Kidney tubule cell (primary cell): ENCODE data around the gene FBXO11.
"Not testable (repeated sequence)": the region's sequence is repeated elsewhere in the genome, so short reads cannot be mapped to it uniquely, and the experiment has no call there.

Source experiments
- DNase-seq: peaks from one replicate; pipeline ENCODE4 v3.0.0-alpha.2; 2018; ENCODE audit warnings: low spot score

FBXO11 gene

DNA sequence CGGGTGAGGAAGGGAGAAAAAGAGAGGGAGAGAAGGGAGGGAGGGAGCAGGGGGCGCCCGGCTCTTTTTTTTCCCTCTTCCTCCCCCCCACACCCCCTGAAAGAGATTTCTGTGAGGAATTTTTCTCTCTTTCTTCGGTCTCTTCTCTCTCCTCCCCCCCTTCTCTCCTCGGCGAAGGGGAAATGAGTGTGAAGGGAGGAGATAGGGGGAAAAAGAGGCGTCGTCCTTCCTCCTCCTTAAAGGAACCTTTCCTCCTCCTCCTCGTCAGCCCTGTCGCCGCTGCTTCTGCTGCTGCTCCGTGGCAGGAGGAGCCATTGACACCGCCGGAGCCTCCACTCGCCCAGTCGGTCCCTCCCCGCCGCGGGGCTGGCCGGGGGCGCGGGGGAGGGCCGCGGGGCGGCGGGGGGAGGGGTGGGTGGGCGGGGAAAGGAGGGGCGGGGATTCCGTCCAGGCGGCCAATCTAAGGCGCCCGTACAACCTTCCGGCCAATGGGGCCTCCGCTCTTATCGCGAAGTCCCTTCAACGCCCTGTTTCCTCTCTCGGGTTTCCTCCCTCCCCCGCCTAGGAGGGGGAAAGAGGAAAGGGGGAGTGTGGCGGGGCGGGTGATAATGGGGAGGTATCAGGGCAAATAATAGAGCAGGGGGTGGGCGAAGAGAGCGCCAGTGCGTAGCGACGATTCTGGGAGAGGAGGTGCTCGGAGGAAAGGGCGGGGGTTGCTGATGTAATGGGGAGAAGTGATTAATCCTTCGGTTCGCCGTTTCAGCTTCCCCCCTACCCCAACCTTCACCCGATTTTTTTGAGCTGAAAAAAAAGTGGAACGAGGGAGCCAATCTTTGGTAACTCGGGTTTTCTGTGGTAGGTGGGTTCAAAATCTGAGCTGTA, at the start of gene FBXO11:
Gene FBXO11 (minus strand): TSS at position 342 of the 882 bp plus-strand sequence. CDS start 778 bp downstream, outside the sequence.
- peak; percentile 99 for DNase-seq

- DNase-seq, result no peak
These were observed 44.3 kb upstream of the FBXO11 start for GRCh38 chr2:47950340-47951301.

GRCh38 chr2:47946593-47946992, 40.3 kb upstream of the FBXO11 start:
- DNase-seq, result no peak

DNA sequence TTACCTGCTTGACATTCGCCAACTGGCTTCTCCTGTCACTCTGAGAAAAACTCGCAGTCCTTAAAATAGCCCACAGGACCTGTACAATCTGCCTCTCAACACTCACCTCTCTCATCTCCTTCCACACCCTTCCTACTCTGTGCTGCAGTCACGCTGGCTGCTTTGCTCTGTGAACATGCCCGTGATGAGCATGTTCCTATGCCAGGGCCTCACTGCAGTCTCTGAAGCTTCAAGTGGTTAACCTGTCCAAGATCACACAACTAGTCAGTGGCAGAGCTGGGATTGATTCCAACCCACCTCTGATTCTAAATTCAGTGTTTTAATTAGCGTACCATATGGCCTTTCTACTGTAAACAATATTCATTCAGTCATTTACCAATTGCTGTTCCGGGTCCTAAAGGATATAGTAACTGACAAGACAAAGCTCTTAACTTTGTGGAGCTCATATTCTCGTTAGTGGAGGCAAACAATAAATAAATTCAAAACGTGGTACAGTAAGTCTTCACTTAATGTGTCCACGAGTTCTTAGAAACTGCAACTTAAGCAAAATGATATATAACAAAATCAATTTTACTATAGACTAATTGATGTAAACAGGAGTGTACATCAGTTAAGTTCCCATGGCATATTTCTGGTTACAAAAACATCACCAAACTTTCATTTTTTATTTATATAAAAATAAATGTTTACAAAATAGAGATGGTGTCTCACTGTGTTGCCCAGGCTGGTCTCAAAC, 38.9 kb upstream of the FBXO11 start:
- no peak for DNase-seq

GRCh38 chr2:47941936-47942335, 35.6 kb upstream of the FBXO11 start:
- DNase-seq, result no peak

GRCh38 chr2:47937677-47938076, 31.4 kb upstream of the FBXO11 start:
- no peak for DNase-seq

GRCh38 chr2:47935071-47935470, 28.8 kb upstream of the FBXO11 start:
- no peak for DNase-seq

GRCh38 chr2:47918043-47918442, 11.7 kb upstream of the FBXO11 start:
- no peak for DNase-seq

DNA sequence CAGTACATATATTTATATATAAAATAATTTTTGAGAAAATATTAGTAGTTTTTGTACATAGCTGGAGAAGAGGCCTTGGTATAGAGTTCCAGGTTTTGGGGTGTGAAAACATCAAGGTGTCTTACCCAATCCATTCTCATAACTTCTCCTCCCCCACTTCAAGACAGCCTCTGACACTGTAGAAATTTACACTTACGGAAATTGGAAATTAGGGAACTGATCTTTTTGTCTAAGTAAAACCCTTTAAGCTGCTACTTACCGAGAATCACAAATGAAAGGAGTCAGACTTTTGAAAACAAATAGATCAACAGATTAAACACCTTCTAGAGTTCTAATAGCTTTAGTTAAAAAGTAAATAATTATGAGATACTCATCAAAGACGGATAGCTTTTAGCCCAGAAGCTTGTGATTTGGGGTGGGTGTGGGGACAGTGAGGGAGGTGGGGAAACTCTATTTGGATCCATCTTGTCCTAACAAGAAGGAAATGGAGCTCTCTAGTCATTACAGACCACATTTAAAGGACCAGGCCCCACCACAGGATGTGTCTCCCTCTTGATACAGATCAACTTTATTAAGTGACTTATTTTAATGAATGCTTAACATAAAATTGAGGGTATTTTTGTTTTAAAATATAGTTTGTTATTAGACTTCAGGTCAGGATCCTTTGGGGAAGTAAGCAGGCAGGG, 11.1 kb upstream of the FBXO11 start:
- no peak for DNase-seq

DNA sequence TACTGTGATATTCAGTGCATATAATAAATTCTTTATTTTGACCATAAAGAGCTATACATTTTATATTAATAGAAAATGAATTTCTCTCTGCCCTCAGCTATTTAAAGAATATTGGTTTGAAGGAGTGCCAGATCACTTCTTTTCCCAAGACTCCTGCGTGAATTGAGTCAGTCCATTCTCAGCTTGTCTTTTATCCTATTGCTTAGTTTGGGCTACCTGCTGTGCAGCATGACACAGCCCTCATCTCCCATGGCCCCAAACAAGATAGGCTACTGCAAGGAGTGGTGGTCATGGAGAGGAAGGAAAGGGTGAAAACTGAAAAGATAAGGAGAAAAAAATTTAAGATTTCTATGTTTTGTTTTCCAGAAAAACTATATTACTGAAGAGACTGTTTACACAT, 10.1 kb upstream of the FBXO11 start:
- no peak for DNase-seq

- DNase-seq, result not testable (repeated sequence)
These were observed 4.4 kb upstream of the FBXO11 start for GRCh38 chr2:47910662-47911061.

DNA sequence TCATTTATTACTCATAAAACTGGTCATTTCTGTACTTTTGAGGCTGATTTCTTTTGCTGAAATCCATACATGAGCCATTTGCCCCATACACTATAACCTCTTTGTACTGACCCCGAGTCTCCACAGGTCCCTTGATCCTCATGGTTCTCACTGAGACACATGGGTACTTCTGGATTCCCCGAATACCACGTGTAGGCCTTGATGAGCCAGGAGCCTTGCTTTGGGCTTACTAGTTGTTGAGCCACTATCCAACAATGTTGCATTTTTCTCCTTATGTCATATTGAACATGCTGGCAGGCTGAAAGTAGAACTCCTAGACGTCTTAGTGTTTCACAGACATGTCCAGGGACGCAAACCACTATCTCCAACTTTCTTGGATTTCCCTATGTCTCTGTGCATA, 2.4 kb upstream of the FBXO11 start:
- no peak for DNase-seq

- DNase-seq, result peak; percentile 16
These were observed 912 bp upstream of the FBXO11 start for GRCh38 chr2:47907039-47907781.

- DNase-seq, result peak; percentile 58
These were observed 727 bp downstream of the FBXO11 start for GRCh38 chr2:47905386-47906156.

GRCh38 chr2:47903781-47904490, 2.4 kb downstream of the FBXO11 start:
- DNase-seq, result peak; percentile 9

DNA sequence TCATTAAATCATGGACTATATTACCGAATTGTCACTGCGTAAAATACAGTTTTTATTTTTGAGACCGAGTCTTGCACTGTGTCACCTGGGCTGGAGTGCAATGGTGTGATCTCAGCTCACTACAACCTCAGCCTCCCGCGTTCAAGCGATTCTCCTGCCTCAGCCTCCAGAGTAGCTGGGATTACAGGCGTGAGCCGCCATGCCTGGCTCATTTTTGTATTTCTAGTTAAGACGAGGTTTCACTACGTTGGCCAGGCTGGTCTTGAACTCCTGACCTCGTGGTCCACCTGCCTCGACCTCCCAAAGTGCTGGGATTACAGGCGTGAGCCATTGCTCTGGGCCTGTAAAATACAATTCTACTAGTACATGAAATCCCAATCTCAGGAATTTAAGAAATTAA, 4.4 kb downstream of the FBXO11 start:
- DNase-seq, result not testable (repeated sequence)

DNA sequence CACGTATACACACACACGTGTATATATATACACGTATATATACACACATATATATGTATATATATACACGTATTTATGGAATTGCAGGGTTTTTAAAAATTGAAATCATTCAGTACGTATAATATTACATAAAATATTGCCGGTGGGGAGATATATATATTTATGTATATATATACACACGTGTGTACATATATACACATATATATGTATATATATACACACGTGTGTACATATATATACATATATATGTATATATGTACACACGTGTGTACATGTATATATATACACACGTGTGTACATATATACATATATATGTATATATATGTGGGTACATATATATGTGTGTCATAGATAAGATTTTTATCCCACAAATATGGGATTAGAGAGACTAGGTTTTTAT, 5.4 kb downstream of the FBXO11 start:
- no peak for DNase-seq

DNA sequence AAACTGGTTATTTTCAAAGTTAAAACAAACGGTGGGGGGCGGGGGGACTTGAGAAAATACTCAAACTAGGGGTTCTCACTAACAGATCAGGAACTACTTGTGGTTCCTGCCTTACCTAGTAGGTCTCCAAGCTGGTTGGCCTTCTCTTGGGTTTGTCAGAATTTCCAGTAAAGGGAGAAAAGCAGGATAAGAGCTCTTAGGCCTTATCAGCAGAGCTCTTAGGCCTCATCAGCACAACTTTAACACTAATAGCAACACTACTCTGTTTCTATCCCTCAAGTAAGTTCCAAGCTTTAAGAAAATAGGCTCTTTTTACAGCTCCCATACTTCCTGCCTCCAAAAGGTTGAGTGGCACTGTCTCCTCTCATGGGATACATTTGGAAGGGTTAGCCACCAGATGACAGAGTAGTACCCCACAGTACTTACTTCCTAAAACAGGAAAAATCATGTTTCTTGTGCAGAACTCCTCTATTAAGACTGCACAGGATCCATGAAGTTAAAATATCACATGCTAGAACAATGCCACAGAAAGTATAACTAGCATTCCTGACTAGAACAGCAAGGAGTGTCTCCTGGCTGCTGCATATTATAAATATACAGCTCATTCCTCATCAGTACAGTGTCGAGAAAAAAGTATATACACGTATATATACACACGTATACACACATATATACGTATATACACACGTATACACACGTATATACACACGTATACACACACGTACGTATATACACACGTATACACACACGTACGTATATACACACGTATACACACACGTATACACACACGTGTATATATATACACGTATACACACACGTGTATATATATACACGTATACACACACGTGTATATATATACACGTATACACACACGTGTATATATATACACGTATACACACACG, 6.1 kb downstream of the FBXO11 start:
- DNase-seq, result no peak
